Measurements from ENCODE around the gene AGMO. TPM values are rescaled to one million over a fixed set of nuclear protein-coding genes. Genes with fewer than 3 reads are reported as not detected.

The AGMO gene
- total RNA-seq, 1 experiment from 2014 or later = 0.77 TPM

- TF ChIP-seq, protein P1, sequence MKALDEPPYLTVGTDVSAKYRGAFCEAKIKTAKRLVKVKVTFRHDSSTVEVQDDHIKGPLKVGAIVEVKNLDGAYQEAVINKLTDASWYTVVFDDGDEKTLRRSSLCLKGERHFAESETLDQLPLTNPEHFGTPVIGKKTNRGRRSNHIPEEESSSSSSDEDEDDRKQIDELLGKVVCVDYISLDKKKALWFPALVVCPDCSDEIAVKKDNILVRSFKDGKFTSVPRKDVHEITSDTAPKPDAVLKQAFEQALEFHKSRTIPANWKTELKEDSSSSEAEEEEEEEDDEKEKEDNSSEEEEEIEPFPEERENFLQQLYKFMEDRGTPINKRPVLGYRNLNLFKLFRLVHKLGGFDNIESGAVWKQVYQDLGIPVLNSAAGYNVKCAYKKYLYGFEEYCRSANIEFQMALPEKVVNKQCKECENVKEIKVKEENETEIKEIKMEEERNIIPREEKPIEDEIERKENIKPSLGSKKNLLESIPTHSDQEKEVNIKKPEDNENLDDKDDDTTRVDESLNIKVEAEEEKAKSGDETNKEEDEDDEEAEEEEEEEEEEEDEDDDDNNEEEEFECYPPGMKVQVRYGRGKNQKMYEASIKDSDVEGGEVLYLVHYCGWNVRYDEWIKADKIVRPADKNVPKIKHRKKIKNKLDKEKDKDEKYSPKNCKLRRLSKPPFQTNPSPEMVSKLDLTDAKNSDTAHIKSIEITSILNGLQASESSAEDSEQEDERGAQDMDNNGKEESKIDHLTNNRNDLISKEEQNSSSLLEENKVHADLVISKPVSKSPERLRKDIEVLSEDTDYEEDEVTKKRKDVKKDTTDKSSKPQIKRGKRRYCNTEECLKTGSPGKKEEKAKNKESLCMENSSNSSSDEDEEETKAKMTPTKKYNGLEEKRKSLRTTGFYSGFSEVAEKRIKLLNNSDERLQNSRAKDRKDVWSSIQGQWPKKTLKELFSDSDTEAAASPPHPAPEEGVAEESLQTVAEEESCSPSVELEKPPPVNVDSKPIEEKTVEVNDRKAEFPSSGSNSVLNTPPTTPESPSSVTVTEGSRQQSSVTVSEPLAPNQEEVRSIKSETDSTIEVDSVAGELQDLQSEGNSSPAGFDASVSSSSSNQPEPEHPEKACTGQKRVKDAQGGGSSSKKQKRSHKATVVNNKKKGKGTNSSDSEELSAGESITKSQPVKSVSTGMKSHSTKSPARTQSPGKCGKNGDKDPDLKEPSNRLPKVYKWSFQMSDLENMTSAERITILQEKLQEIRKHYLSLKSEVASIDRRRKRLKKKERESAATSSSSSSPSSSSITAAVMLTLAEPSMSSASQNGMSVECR (CRISPR knock-in tag; IDR thresholded peaks at IDR 0.05; ENCODE audit: borderline replicate concordance) = no peak
- no peak for TF ChIP-seq NR3C1 (CRISPR knock-in tag; conservative IDR thresholded peaks at IDR 0.05; ENCODE audit: low read depth)
- no peak for TF ChIP-seq MLX (CRISPR knock-in tag; IDR thresholded peaks at IDR 0.05)
- no peak for TF ChIP-seq CREB1 (CRISPR knock-in tag; IDR thresholded peaks at IDR 0.05)
Observed at GRCh38 chr7:15607529-15608210, 45.9 kb upstream of the AGMO start (continued).

DNA sequence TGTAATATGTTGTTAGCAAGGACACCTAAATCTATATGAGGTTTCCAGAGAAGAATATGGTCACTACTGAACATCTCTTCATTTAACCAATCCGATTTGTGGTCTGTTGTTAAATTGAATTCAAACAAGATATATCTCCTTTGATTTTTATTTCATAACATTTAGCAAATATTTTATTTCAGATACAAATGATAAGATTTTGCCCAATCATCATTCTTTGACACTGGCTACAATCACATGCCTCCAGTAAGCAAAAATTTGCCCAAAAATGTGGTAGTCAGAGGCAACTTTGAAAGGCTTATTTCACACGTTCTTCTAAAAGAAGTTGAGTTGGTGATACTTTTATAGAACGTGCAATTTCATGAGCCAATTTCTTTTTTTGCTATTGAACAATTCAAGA is 44.7 kb upstream of the AGMO start:
- Mint-ChIP-seq H3K9me3 (no peaks in the 10 kb centered on the region), H3K27me3 (ENCODE audit: low read depth) (no peaks in the 10 kb centered on the region), H3K36me3 (no peaks in the 10 kb centered on the region), H3K27ac (no peak overlapping the region), H3K4me1 (peaks cover 9% of the 10 kb centered on the region), H3K4me3 (no peak overlapping the region)
- ChIA-PET POLR2A (no interaction called here), CTCF (no interaction called here)
- TF ChIP-seq CREB1 (CRISPR knock-in tag; IDR thresholded peaks at IDR 0.05) (no peak), FOXP1 (CRISPR knock-in tag; IDR thresholded peaks at IDR 0.05; ENCODE audit: borderline replicate concordance) (no peak), ELF4 (CRISPR knock-in tag; IDR thresholded peaks at IDR 0.05; ENCODE audit: low read depth) (no peak), HMGA2 (CRISPR knock-in tag; IDR thresholded peaks at IDR 0.05) (no peak), MYBL2 (CRISPR knock-in tag; IDR thresholded peaks at IDR 0.05) (no peak), ZNF317 (CRISPR knock-in tag; IDR thresholded peaks at IDR 0.05; ENCODE audit: borderline replicate concordance, low read depth) (no peak), MXD4 (CRISPR knock-in tag; IDR thresholded peaks at IDR 0.05; ENCODE audit: borderline replicate concordance) (no peak), NFYB (CRISPR knock-in tag; conservative IDR thresholded peaks at IDR 0.05; ENCODE audit: low read depth) (no peak), IRF1 (CRISPR knock-in tag; IDR thresholded peaks at IDR 0.05) (no peak), PRRX2 (CRISPR knock-in tag; IDR thresholded peaks at IDR 0.05) (no peak), ATF6 (CRISPR knock-in tag; IDR thresholded peaks at IDR 0.05) (no peak), SMAD3 (CRISPR knock-in tag; IDR thresholded peaks at IDR 0.05; ENCODE audit: borderline replicate concordance) (no peak)
- TF ChIP-seq, protein P2, sequence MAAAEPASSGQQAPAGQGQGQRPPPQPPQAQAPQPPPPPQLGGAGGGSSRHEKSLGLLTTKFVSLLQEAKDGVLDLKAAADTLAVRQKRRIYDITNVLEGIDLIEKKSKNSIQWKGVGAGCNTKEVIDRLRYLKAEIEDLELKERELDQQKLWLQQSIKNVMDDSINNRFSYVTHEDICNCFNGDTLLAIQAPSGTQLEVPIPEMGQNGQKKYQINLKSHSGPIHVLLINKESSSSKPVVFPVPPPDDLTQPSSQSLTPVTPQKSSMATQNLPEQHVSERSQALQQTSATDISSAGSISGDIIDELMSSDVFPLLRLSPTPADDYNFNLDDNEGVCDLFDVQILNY (CRISPR knock-in tag; IDR thresholded peaks at IDR 0.05) = no peak
- TF ChIP-seq, protein P3, sequence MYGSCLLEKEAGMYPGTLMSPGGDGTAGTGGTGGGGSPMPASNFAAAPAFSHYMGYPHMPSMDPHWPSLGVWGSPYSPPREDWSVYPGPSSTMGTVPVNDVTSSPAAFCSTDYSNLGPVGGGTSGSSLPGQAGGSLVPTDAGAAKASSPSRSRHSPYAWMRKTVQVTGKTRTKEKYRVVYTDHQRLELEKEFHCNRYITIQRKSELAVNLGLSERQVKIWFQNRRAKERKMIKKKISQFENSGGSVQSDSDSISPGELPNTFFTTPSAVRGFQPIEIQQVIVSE (CRISPR knock-in tag; IDR thresholded peaks at IDR 0.05; ENCODE audit: borderline replicate concordance) = no peak
- TF ChIP-seq, protein P4, sequence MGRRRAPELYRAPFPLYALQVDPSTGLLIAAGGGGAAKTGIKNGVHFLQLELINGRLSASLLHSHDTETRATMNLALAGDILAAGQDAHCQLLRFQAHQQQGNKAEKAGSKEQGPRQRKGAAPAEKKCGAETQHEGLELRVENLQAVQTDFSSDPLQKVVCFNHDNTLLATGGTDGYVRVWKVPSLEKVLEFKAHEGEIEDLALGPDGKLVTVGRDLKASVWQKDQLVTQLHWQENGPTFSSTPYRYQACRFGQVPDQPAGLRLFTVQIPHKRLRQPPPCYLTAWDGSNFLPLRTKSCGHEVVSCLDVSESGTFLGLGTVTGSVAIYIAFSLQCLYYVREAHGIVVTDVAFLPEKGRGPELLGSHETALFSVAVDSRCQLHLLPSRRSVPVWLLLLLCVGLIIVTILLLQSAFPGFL (CRISPR knock-in tag; IDR thresholded peaks at IDR 0.05; ENCODE audit: borderline replicate concordance) = no peak
- ATAC-seq (no peak), DNase-seq (ENCODE audit: low spot score) (no peak)
